RWPE2 (cell line): ENCODE results near the gene PLCG2.

Experiments used
- ATAC-seq: fragments of 200-7000 bp; cut with Tn5 transposase; 3 replicates; pipeline ENCODE4 v1.9.1; 2021; ENCODE audit warnings: low read depth
- DNase-seq: peaks from one replicate; pipeline ENCODE4 v3.0.0-alpha.2; 2020; ENCODE audit warnings: low spot score
- H3K27ac ChIP-seq: fragments of 450-650 bp; 2 replicates; pipeline ENCODE4 v1.5.1; 2017; ENCODE audit warnings: mild to moderate bottlenecking; ENCODE audit not compliant: poor library complexity, severe bottlenecking
- H3K27me3 ChIP-seq: fragments of 250-450 bp; sonication (Bioruptor Pico); 2 replicates; pipeline ENCODE4 v1.5.1; 2021; ENCODE audit warnings: mild to moderate bottlenecking, moderate library complexity; ENCODE audit not compliant: insufficient read depth, poor library complexity, severe bottlenecking
- H3K36me3 ChIP-seq: fragments of 250-450 bp; sonication (Bioruptor Pico); 2 replicates; pipeline ENCODE4 v1.5.1; 2020; ENCODE audit warnings: low read depth, mild to moderate bottlenecking, moderate library complexity
- H3K4me1 ChIP-seq: fragments of 250-450 bp; sonication (Bioruptor Pico); 2 replicates; pipeline ENCODE4 v1.5.1; 2021; ENCODE audit warnings: mild to moderate bottlenecking, moderate library complexity; ENCODE audit not compliant: insufficient read depth, poor library complexity, severe bottlenecking
- H3K4me3 ChIP-seq: fragments of 250-450 bp; sonication (Bioruptor Pico); 2 replicates; pipeline ENCODE4 v1.5.1; 2021; ENCODE audit warnings: mild to moderate bottlenecking, moderate library complexity; ENCODE audit not compliant: severe bottlenecking
- H3K9me3 ChIP-seq: fragments of 250-450 bp; sonication (Bioruptor Pico); 2 replicates; pipeline ENCODE4 v1.5.1; 2021; ENCODE audit warnings: mild to moderate bottlenecking, moderate library complexity; ENCODE audit not compliant: severe bottlenecking
- CTCF ChIP-seq: fragments of 450-650 bp; IDR thresholded peaks from one replicate; pipeline ENCODE4 v1.5.1; 2017; ENCODE audit warnings: mild to moderate bottlenecking, moderate library complexity; ENCODE audit not compliant: poor library complexity, severe bottlenecking

Gene PLCG2

GRCh38 chr16:81987121-81987520 is 208.0 kb downstream of the PLCG2 start:
- H3K36me3 ChIP-seq: no peaks in the 10 kb centered on the region
- H3K4me3 ChIP-seq: no peak overlapping the region
- DNase-seq (no peak), ATAC-seq (no peak)
- H3K4me1 ChIP-seq: no peaks in the 10 kb centered on the region
- peaks cover 3% of the 10 kb centered on the region for H3K27me3 ChIP-seq
- TF ChIP-seq CTCF: no peak
- H3K9me3 ChIP-seq: no peaks in the 10 kb centered on the region
- H3K27ac ChIP-seq: no peak overlapping the region

GRCh38 chr16:81987706-81988105 is 208.6 kb downstream of the PLCG2 start:
- Histone ChIP-seq H3K27ac (no peak overlapping the region), H3K36me3 (no peaks in the 10 kb centered on the region), H3K27me3 (peaks cover 3% of the 10 kb centered on the region), H3K4me1 (no peaks in the 10 kb centered on the region), H3K4me3 (no peak overlapping the region), H3K9me3 (no peaks in the 10 kb centered on the region)
- TF ChIP-seq CTCF: no peak
- ATAC-seq (no peak), DNase-seq (no peak)

GRCh38 chr16:81992859-81993258 is 213.8 kb downstream of the PLCG2 start:
- TF ChIP-seq CTCF: no peak

GRCh38 chr16:81994485-81994884 is 215.4 kb downstream of the PLCG2 start:
- no peaks in the 10 kb centered on the region for H3K27me3 ChIP-seq
- peak; percentile 22 for TF ChIP-seq CTCF
- ATAC-seq (no peak), DNase-seq (no peak)
- H3K4me1 ChIP-seq: peaks cover 25% of the 10 kb centered on the region
- peaks cover 17% of the 10 kb centered on the region for H3K36me3 ChIP-seq
- H3K27ac ChIP-seq: no peak overlapping the region
- H3K9me3 ChIP-seq: no peaks in the 10 kb centered on the region
- H3K4me3 ChIP-seq: no peak overlapping the region

More at GRCh38 chr16:81992859-81993258, 213.8 kb downstream of the PLCG2 start:
- Histone ChIP-seq H3K4me1 (peaks cover 21% of the 10 kb centered on the region), H3K4me3 (no peak overlapping the region), H3K36me3 (0 out of 2 replicates have a peak, but pooled peaks cover 3% of the 10 kb centered on the region), H3K9me3 (no peaks in the 10 kb centered on the region), H3K27ac (no peak overlapping the region), H3K27me3 (no peaks in the 10 kb centered on the region)
- ATAC-seq: no peak
- DNase-seq: no peak

- Histone ChIP-seq H3K36me3 (peaks cover 27% of the 10 kb centered on the region), H3K9me3 (no peaks in the 10 kb centered on the region), H3K27me3 (no peaks in the 10 kb centered on the region), H3K4me1 (peaks cover 25% of the 10 kb centered on the region), H3K4me3 (no peak overlapping the region), H3K27ac (no peak overlapping the region)
- no peak for TF ChIP-seq CTCF
- no peak for DNase-seq
- ATAC-seq: no peak
Observed at GRCh38 chr16:81995651-81996050, 216.6 kb downstream of the PLCG2 start.
